Measurements from ENCODE around the gene CLEC9A. TPM values are rescaled to one million over a fixed set of nuclear protein-coding genes. Genes with fewer than 3 reads are reported as not detected.

The CLEC9A gene
- polyA plus RNA-seq, 2 of the 4 experiments (the other 2 are of a cell fraction) = not detected

DNA sequence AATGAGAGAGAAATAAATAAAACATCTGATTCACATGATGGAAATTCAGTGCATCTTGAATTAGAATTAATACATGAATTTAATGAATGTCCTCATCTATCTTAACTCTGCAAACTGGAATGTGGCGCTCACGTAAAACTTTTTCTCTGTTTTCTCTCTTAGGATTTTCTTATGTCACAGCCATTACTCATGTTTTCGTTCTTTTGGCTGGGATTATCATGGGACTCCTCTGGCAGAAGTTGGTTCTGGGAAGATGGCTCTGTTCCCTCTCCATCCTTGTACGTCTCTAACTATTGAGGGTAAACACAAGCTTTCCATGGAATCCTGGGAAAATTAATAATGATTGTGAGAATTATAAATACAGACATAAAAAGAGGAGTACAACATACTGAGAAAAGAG is 15.0 kb upstream of the CLEC9A start:
- Histone ChIP-seq H3K27ac (no peak overlapping the region), H3K4me3 (no peak overlapping the region), H3K4me1 (peaks cover 7% of the 10 kb centered on the region; the same call in 2 of the 3 replicates), H3K9me3 (no peaks in the 10 kb centered on the region), H3K4me2 (no peak overlapping the region)
- FAIRE-seq (no peak), ATAC-seq (no peak), DNase-seq (ENCODE audit: low read depth in 1 of 2, low spot score in 1 of 2) (no peak)
- CTCF ChIA-PET = no interaction called here
- TF ChIP-seq GATA3 (IDR thresholded peaks at IDR 0.05; ENCODE audit: borderline replicate concordance) (no peak), JUNB (IDR thresholded peaks at IDR 0.05) (no peak), ZFP36 (IDR thresholded peaks at IDR 0.05; ENCODE audit: borderline replicate concordance, partially characterized antibody) (no peak), FOSL2 (IDR thresholded peaks at IDR 0.05) (no peak), FOSL2 (CRISPR knock-in tag; IDR thresholded peaks at IDR 0.05) (no peak), RAD21 (conservative IDR thresholded peaks at IDR 0.05 in 1 of 2, IDR thresholded peaks at IDR 0.05 in 1 of 2) (no peak), ZNF302 (CRISPR knock-in tag; IDR thresholded peaks at IDR 0.05) (no peak), NFE2L2 (conservative IDR thresholded peaks at IDR 0.05; ENCODE audit: low read length) (no peak), ZC3H11A (IDR thresholded peaks at IDR 0.05) (no peak), EP300 (IDR thresholded peaks at IDR 0.05) (no peak), ESRRA (IDR thresholded peaks at IDR 0.05; ENCODE audit: borderline replicate concordance, low read length) (no peak)
- TF ChIP-seq, protein P1, sequence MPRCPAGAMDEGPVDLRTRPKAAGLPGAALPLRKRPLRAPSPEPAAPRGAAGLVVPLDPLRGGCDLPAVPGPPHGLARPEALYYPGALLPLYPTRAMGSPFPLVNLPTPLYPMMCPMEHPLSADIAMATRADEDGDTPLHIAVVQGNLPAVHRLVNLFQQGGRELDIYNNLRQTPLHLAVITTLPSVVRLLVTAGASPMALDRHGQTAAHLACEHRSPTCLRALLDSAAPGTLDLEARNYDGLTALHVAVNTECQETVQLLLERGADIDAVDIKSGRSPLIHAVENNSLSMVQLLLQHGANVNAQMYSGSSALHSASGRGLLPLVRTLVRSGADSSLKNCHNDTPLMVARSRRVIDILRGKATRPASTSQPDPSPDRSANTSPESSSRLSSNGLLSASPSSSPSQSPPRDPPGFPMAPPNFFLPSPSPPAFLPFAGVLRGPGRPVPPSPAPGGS (IDR thresholded peaks at IDR 0.05) = no peak
- TF ChIP-seq, protein P2, sequence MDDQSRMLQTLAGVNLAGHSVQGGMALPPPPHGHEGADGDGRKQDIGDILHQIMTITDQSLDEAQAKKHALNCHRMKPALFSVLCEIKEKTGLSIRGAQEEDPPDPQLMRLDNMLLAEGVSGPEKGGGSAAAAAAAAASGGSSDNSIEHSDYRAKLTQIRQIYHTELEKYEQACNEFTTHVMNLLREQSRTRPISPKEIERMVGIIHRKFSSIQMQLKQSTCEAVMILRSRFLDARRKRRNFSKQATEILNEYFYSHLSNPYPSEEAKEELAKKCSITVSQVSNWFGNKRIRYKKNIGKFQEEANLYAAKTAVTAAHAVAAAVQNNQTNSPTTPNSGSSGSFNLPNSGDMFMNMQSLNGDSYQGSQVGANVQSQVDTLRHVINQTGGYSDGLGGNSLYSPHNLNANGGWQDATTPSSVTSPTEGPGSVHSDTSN (IDR thresholded peaks at IDR 0.05) = no peak
- TF ChIP-seq, protein P3, sequence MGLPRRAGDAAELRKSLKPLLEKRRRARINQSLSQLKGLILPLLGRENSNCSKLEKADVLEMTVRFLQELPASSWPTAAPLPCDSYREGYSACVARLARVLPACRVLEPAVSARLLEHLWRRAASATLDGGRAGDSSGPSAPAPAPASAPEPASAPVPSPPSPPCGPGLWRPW (IDR thresholded peaks at IDR 0.05) = no peak
- POLR2A ChIA-PET = no interaction called here
- WGBS (ENCODE audit: missing lambda C conversion rate) = 80% methylated on average over 4 of the region's 4 CpGs

DNA sequence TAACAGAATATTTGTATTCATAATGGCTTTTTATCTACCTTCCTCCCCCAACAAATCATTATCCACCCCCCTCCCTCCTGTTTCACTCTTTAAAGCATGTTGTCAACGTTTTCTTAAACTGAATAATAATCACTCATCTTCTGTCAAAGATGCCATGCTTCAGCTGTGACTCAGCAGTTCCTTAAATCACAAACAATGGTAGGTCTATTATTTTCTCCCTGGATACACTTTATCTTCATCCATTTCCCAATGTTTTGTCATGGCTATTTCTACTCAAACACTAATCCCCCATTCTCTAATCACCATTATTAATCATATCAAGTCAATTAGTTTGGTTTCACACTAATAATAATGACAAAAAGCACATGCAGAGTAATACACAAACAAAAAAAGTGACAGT is 13.6 kb upstream of the CLEC9A start:
- Histone ChIP-seq H3K9me3 (no peaks in the 10 kb centered on the region), H3K4me2 (peak overlapping the region; percentile 21; the same call in 1 of the 3 replicates), H3K27ac (peak overlapping the region; percentile 27 to 58; a peak in 3 of 6 replicates), H3K4me1 (peaks cover 7% of the 10 kb centered on the region; the same call in 2 of the 3 replicates), H3K4me3 (no peak overlapping the region)
- WGBS (ENCODE audit: missing lambda C conversion rate) = 0% methylated on average over 1 of the region's 1 CpG
- TF ChIP-seq MAFK (IDR thresholded peaks at IDR 0.05; ENCODE audit: partially characterized antibody) = peak; percentile 88
- no peak for TF ChIP-seq POLR2A (IDR thresholded peaks at IDR 0.05; ENCODE audit: low read length)
- TF ChIP-seq FOSL2 (IDR thresholded peaks at IDR 0.05) = no peak
- TF ChIP-seq FOSL2 (CRISPR knock-in tag; IDR thresholded peaks at IDR 0.05) = peak; percentile 25; the same call in 1 of the 2 replicates
- no peak for TF ChIP-seq SMC3 (IDR thresholded peaks at IDR 0.05)
- TF ChIP-seq NFE2L2 (conservative IDR thresholded peaks at IDR 0.05; ENCODE audit: low read length) = peak; percentile 76
- TF ChIP-seq FOSB (CRISPR knock-in tag; IDR thresholded peaks at IDR 0.05) = no peak
- no peak for TF ChIP-seq ZFP36 (IDR thresholded peaks at IDR 0.05; ENCODE audit: borderline replicate concordance, partially characterized antibody)
- no peak for FAIRE-seq
- DNase-seq (ENCODE audit: low read depth in 1 of 2, low spot score in 1 of 2) = peak; percentile 7 to 54
- no peak; a peak in 1 of 6 replicates for ATAC-seq
- CTCF ChIA-PET = interaction anchor here (1.6 kb wide), 1 partner anchor 123 kb away, joined by 4 read pairs; no protein-coding TSS in a partner anchor
- POLR2A ChIA-PET = no interaction called here

DNA sequence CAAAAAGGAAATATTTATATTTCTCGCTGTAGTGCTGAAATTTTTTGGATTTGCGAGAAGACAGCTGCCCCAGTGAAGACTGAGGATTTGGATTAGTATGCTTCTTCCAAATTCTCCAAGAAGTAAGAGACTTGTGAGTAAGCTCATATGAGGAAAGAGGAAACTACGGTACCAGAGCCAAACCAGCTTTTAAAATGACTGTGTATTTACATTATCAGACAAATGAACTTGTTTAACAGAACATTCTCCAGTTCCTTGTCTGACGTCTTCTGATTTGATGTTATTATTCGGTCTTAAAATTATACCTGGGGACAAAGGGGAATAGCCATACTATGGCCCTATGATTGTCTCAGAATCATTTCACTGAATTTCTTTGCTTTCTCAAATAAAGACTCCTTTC is 12.1 kb upstream of the CLEC9A start:
- no peak overlapping the region for H3K27ac ChIP-seq
- FAIRE-seq (no peak), DNase-seq (ENCODE audit: low read depth in 1 of 2, low spot score in 1 of 2) (no peak), ATAC-seq (no peak)
- H3K4me2 ChIP-seq = no peak overlapping the region
- WGBS (ENCODE audit: missing lambda C conversion rate) = 81% methylated on average over 5 of the region's 5 CpGs
- H3K4me1 ChIP-seq = peaks cover 7% of the 10 kb centered on the region; the same call in 2 of the 3 replicates
- H3K4me3 ChIP-seq = no peak overlapping the region
- ChIA-PET POLR2A (no interaction called here), CTCF (interaction anchor here (1.6 kb wide), 1 partner anchor 122 kb away, joined by 4 read pairs; no protein-coding TSS in a partner anchor)
- H3K9me3 ChIP-seq = no peaks in the 10 kb centered on the region
- no peak for TF ChIP-seq RNF2 (IDR thresholded peaks at IDR 0.05; ENCODE audit: borderline replicate concordance, low read depth)
- TF ChIP-seq FOSB (CRISPR knock-in tag; IDR thresholded peaks at IDR 0.05) = no peak
- TF ChIP-seq HOXA7 (CRISPR knock-in tag; IDR thresholded peaks at IDR 0.05) = no peak
- TF ChIP-seq, protein P4, sequence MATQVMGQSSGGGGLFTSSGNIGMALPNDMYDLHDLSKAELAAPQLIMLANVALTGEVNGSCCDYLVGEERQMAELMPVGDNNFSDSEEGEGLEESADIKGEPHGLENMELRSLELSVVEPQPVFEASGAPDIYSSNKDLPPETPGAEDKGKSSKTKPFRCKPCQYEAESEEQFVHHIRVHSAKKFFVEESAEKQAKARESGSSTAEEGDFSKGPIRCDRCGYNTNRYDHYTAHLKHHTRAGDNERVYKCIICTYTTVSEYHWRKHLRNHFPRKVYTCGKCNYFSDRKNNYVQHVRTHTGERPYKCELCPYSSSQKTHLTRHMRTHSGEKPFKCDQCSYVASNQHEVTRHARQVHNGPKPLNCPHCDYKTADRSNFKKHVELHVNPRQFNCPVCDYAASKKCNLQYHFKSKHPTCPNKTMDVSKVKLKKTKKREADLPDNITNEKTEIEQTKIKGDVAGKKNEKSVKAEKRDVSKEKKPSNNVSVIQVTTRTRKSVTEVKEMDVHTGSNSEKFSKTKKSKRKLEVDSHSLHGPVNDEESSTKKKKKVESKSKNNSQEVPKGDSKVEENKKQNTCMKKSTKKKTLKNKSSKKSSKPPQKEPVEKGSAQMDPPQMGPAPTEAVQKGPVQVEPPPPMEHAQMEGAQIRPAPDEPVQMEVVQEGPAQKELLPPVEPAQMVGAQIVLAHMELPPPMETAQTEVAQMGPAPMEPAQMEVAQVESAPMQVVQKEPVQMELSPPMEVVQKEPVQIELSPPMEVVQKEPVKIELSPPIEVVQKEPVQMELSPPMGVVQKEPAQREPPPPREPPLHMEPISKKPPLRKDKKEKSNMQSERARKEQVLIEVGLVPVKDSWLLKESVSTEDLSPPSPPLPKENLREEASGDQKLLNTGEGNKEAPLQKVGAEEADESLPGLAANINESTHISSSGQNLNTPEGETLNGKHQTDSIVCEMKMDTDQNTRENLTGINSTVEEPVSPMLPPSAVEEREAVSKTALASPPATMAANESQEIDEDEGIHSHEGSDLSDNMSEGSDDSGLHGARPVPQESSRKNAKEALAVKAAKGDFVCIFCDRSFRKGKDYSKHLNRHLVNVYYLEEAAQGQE (IDR thresholded peaks at IDR 0.05) = no peak
- TF ChIP-seq, protein P1 (IDR thresholded peaks at IDR 0.05) = no peak
- no peak for TF ChIP-seq POLR2A (IDR thresholded peaks at IDR 0.05; ENCODE audit: low read length)
- no peak for TF ChIP-seq NFE2L2 (conservative IDR thresholded peaks at IDR 0.05; ENCODE audit: low read length)
- TF ChIP-seq, protein P3 (IDR thresholded peaks at IDR 0.05) = no peak
- TF ChIP-seq JUNB (IDR thresholded peaks at IDR 0.05) = no peak
- no peak for TF ChIP-seq CBX2 (IDR thresholded peaks at IDR 0.05; ENCODE audit: borderline replicate concordance, low read depth)
- no peak for TF ChIP-seq ZC3H11A (IDR thresholded peaks at IDR 0.05)
- no peak for TF ChIP-seq RAD21 (conservative IDR thresholded peaks at IDR 0.05 in 1 of 2, IDR thresholded peaks at IDR 0.05 in 1 of 2)
- TF ChIP-seq, protein P5, sequence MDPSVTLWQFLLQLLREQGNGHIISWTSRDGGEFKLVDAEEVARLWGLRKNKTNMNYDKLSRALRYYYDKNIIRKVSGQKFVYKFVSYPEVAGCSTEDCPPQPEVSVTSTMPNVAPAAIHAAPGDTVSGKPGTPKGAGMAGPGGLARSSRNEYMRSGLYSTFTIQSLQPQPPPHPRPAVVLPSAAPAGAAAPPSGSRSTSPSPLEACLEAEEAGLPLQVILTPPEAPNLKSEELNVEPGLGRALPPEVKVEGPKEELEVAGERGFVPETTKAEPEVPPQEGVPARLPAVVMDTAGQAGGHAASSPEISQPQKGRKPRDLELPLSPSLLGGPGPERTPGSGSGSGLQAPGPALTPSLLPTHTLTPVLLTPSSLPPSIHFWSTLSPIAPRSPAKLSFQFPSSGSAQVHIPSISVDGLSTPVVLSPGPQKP (IDR thresholded peaks at IDR 0.05; ENCODE audit: low read depth, low read length) = no peak

Measured in A549 (cell line).